Stimulated activated naive B cell treated with anti-CD40 and anti-IgM and Interleukin-4, amounts not matched to agents 10 μg/mL and 1 μg/mL and 100 μg/mL, for 72 hours (primary cell): Measurements from ENCODE around the gene HNRNPU.
"Not testable (repeated sequence)": the region's sequence is repeated elsewhere in the genome, so short reads cannot be mapped to it uniquely, and the experiment has no call there.

ENCODE experiments used
- ATAC-seq, 2 donors: fragments of 150-1000 bp; cut with Tn5 transposase; replicated peaks; 2 replicates each; pipeline ENCODE4 v1.10.0; 2021; ENCODE audit warnings: moderate library complexity in 1 of 2
- DNase-seq: peaks from one replicate; pipeline ENCODE4 v3.0.0; 2021
- H3K27ac Mint-ChIP-seq: one replicate; pipeline ENCODE4 v1.8.0; 2022; ENCODE audit warnings: mild to moderate bottlenecking, mixed read lengths
- H3K27me3 Mint-ChIP-seq, 2 donors: one replicate each; pipeline ENCODE4 v1.8.0; 2022; ENCODE audit warnings: mixed read lengths in 2 of 2
- H3K36me3 Mint-ChIP-seq, 2 donors: one replicate each; pipeline ENCODE4 v1.8.0; 2022; ENCODE audit warnings: mixed read lengths in 2 of 2, mild to moderate bottlenecking in 1 of 2
- H3K4me1 Mint-ChIP-seq, 2 donors: one replicate each; pipeline ENCODE4 v1.8.0; 2022; ENCODE audit warnings: mixed read lengths in 2 of 2, mild to moderate bottlenecking in 1 of 2
- H3K4me3 Mint-ChIP-seq, 2 donors: one replicate each; pipeline ENCODE4 v1.8.0; 2022; ENCODE audit warnings: mild to moderate bottlenecking in 2 of 2, mixed read lengths in 2 of 2, moderate library complexity in 1 of 2
- H3K9me3 Mint-ChIP-seq, 2 donors: one replicate each; pipeline ENCODE4 v1.8.0; 2022; ENCODE audit warnings: mixed read lengths in 2 of 2, mild to moderate bottlenecking in 1 of 2

Gene HNRNPU

DNA sequence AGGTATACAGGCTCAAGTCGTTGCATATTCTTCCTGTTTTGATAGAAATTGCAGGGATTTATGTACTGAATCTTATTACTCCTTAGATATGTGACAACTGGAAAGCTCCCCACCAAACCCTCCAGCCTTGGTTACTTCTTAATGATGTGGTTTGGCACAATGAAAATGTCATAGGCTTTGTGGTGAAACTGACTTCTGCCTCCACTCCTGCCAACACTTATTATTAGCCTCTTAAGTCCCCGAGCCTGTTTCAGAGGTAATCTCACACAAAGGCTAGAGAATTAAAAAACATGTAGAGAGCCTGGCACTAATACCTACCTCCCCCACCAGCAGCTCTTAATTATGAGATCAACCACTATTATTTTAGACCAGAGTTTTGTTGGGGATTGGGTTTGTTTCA, 24.7 kb downstream of the HNRNPU start:
- Mint-ChIP-seq H3K27ac (peak overlapping the region; percentile 62), H3K36me3 (peaks cover 30 to 46% of the 10 kb centered on the region in 2 donors), H3K4me3 (peak overlapping the region in 1 of 2 donors; percentile 11), H3K4me1 (peaks cover 30 to 56% of the 10 kb centered on the region in 2 donors), H3K9me3 (peaks cover 3 to 8% of the 10 kb centered on the region in 2 donors), H3K27me3 (no peaks in the 10 kb centered on the region)
- no peak for DNase-seq
- no peak for ATAC-seq

DNA sequence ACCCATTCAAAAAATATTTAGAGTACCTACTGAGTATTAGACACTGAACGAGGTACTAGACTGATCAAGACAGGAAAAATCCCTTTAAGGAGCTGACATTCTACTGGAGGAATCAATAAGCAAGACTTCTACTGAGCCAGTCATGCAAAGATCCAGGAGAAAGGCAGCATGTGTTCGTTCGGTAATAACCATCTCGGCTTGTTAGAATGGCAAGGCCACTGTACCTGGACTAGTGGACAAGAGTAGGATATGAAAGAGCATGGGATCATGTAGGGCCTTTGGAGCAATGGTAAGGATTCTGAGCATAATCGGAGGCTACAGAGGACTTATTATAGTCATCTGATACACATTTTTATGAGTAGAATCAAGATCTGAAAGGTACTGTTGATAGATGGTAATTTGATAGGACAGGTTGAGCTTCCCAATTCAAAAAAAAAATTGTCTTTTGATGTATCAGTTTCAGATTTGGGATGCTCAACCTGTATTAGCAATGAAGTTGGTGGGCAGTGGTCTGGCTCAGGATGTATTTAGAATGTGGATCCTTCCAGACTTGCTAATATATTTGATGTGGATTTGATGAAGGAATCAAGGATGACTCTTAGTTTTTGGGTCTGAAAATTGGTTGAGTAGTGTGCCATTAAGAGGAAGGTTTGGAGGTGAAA, 26.6 kb downstream of the HNRNPU start:
- H3K4me3 Mint-ChIP-seq: peak overlapping the region; percentile 6 to 39
- H3K9me3 Mint-ChIP-seq: peaks cover 3 to 8% of the 10 kb centered on the region in 2 donors
- H3K36me3 Mint-ChIP-seq: peaks cover 30 to 45% of the 10 kb centered on the region in 2 donors
- H3K4me1 Mint-ChIP-seq: peaks cover 34 to 64% of the 10 kb centered on the region in 2 donors
- H3K27ac Mint-ChIP-seq: peak overlapping the region; percentile 27
- DNase-seq (no peak), ATAC-seq (no peak)
- no peaks in the 10 kb centered on the region for H3K27me3 Mint-ChIP-seq

DNA sequence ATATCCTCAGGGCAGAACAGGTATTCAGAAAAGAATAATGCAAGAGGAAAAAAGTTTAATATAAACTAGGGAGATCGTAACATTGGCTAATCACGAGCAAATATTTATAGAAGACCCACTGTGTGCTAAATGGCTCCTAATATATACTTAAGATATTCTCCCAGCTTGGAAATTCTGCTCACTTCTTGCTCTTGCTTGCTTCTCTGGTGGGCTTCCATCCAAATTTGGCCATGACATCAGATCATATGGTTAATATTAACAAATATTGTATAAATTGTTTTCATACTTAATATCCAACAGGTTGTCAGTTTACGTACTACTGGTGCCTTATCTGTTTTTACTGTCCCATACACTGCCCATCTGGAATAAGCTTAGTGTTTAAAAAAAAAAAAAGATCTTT, 27.8 kb downstream of the HNRNPU start:
- H3K4me3 Mint-ChIP-seq: peak overlapping the region; percentile 85 to 94
- H3K9me3 Mint-ChIP-seq: peaks cover 3 to 8% of the 10 kb centered on the region in 2 donors
- H3K4me1 Mint-ChIP-seq: peaks cover 33 to 64% of the 10 kb centered on the region in 2 donors
- H3K27me3 Mint-ChIP-seq: no peaks in the 10 kb centered on the region
- ATAC-seq: no peak
- DNase-seq: no peak
- peaks cover 30 to 42% of the 10 kb centered on the region in 2 donors for H3K36me3 Mint-ChIP-seq
- peak overlapping the region; percentile 100 for H3K27ac Mint-ChIP-seq

DNA sequence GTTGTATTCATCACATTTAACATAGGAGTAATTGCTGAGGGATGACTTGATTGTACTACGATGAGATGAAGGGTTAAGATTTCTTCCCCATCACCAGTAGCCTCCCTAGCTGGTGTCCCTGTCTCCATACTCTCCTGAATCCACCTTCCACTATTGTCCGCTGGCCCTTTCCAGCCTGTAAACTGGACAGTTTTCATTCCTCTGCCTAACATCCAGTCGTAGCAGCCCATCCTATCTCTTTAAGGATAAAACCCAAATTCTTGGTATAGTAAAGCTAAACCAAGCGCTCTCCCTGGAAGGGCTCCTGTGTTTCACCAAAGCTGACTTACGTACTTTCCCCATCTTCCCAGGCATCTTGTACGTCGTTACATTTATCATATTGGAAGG, 28.2 kb downstream of the HNRNPU start:
- H3K4me1 Mint-ChIP-seq: peaks cover 36 to 63% of the 10 kb centered on the region in 2 donors
- no peak for ATAC-seq
- H3K27ac Mint-ChIP-seq: peak overlapping the region; percentile 100
- DNase-seq: no peak
- H3K27me3 Mint-ChIP-seq: no peaks in the 10 kb centered on the region
- peaks cover 30 to 37% of the 10 kb centered on the region in 2 donors for H3K36me3 Mint-ChIP-seq
- H3K9me3 Mint-ChIP-seq: peaks cover 3 to 8% of the 10 kb centered on the region in 2 donors
- peak overlapping the region; percentile 85 to 94 for H3K4me3 Mint-ChIP-seq

DNA sequence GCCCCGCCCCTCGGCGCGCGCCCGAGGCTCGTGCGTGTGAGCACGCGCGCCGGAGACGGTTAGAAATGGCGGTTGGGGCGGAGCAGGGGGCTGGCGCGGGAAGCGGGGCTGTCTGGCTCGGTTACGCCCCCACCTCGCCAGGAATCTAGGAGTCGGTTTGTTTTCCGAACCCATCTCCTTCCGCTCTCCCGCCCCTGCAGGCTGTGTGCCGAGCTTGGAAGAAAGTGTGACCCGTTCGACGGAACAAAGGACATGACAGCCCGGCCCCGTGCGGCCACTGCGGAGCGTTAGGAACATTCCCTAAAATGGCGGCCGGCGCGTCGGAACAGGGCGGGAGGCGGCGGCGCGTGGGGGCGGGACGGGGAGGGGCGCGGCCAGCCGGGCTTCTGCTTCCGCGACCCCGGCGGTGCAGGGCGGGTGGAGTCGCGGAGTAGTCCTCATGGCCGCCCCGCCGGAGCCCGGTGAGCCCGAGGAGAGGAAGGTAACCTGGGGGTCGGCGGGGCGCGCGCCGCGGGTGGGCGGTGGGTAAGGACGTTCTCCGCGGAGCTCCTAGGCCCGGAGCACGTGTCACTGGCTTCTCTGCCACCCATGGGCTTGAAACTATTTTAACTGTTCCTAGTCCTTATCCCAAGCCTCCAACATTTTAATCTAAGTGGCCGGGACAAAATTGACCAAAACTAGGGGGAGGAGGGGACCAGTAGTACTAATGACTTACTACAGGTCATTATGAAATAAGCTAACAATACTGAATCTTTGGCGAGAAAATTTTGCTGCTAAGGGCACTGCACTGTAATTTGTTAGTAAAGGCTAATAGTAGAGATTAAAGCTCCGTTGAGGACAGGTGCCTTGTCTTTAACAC, 28.8 kb downstream of the HNRNPU start, which contains the start of gene COX20:
TSS of gene COX20 (plus strand) at position 383 of the 859 bp plus-strand sequence. CDS start at position 440, 57 bp downstream.
- no peaks in the 10 kb centered on the region for H3K27me3 Mint-ChIP-seq
- no peak for DNase-seq
- H3K4me1 Mint-ChIP-seq: peaks cover 34 to 57% of the 10 kb centered on the region in 2 donors
- peak; percentile 64 to 72 for ATAC-seq
- H3K4me3 Mint-ChIP-seq: peak within 1 kb of the TSS; percentile 85 to 94
- H3K36me3 Mint-ChIP-seq: peaks cover 23 to 31% of the 10 kb centered on the region in 2 donors
- peak within 1 kb of the TSS; percentile 100 for H3K27ac Mint-ChIP-seq
- peaks cover 3 to 8% of the 10 kb centered on the region in 2 donors for H3K9me3 Mint-ChIP-seq

DNA sequence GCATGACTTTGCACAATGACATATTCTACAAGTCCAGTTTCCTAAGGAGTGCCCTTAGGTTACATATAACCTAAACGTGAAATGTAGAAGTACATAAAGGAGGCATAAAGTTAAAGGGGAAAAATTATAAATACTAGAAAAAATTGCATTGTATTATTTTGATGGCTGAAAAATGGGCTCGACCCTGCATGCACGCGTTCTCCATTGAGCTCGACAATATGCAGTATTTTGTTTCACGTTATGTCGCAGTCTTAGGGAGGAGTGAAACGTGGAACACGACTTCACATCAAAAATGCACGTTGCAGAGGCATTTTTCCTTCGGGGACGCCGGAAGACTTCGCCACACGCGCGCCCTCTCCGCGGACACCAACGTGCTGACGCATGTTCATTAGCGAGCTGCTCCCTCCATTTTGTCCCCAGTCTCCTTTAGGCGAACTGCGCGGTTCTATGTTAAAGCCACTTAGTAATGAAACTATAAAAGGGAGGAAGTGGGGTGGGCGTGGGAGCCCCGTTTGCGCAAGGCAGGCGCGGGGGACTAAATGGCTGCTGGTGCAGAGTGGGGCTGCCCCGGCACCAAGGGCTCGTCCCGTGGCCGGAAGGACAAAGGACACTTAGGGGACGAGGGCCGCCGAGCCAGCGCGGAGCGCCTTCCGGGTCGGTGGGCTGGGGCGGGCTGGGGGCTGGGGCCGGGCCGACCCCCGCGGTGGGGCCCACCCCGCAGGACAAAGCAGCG, 29.6 kb downstream of the HNRNPU start:
- Mint-ChIP-seq H3K36me3 (peaks cover 21 to 28% of the 10 kb centered on the region in 2 donors), H3K9me3 (peaks cover 3 to 8% of the 10 kb centered on the region in 2 donors), H3K27me3 (no peaks in the 10 kb centered on the region), H3K4me1 (peaks cover 31 to 55% of the 10 kb centered on the region in 2 donors), H3K4me3 (peak overlapping the region; percentile 85 to 94), H3K27ac (peak overlapping the region; percentile 100)
- DNase-seq: peak; percentile 95
- ATAC-seq: peak; percentile 80 to 83

DNA sequence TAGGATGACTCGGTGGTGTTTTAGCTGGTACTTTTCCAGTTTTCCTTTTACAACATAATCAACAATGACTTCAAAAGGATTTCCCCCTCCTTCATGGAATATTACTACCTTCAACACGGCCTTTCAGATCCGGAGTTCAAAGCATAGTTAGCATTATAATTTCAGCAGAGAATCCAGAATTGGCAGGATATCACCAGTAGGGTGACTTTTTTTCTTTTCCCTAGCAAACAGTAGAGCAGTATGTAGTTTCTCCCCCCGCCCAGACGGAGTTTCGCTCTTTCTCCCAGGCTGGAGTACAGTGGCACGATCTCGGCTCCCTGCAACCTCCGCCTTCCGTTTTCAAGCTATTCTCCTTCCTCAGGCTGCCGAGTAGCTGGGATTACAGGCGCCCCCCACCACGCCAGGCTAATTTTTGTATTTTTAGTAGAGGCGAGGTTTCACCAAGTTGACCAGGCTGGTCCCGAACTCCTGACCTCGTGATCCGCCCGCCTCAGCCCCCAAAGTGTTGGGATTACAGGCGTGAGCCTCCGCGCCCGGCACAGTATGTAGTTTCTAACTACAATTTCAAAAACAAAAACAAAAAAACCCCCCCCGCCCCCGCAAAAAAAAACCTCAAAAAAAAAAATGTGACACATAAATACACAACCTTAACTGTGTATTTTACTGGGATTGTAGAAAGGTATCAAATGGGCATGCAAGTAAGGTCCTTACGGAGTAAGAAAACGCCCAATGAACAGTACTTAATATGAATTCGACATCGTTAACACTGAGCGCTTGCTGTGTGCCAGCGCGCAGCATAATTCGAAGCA, 30.4 kb downstream of the HNRNPU start:
- Mint-ChIP-seq H3K4me3 (peak overlapping the region; percentile 85 to 94), H3K4me1 (peaks cover 27 to 48% of the 10 kb centered on the region in 2 donors), H3K9me3 (peaks cover 3 to 8% of the 10 kb centered on the region in 2 donors), H3K27me3 (no peaks in the 10 kb centered on the region), H3K36me3 (peaks cover 18 to 29% of the 10 kb centered on the region in 2 donors), H3K27ac (peak overlapping the region; percentile 100)
- ATAC-seq (peak; percentile 15 to 19), DNase-seq (peak; percentile 49)

DNA sequence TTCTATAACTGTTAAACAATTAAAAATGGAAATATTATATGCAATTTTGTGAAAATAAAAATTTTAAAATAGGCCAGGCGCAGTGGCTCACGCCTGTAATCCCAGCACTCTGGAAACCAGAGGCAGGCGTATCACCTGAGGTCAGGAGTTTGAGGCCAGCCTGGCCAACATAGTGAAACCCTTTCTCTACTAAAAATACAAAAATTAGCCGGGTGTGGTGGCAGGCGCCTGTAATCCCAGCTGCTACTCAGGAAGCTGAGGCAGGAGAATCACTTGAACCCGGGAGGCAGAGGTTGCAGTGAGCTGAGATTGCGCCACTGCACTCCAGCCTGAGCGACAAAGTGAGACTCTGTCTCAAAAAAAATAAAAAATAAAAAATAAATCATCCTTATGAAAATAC, 31.1 kb downstream of the HNRNPU start:
- DNase-seq, H3K27me3 Mint-ChIP-seq, ATAC-seq, H3K9me3 Mint-ChIP-seq: not testable (repeated sequence)
- H3K36me3 Mint-ChIP-seq: peaks cover 12 to 22% of the 10 kb centered on the region in 2 donors
- peaks cover 21 to 41% of the 10 kb centered on the region in 2 donors for H3K4me1 Mint-ChIP-seq
- H3K27ac Mint-ChIP-seq: peak overlapping the region; percentile 5
- peak overlapping the region in 1 of 2 donors; percentile 94 for H3K4me3 Mint-ChIP-seq

DNA sequence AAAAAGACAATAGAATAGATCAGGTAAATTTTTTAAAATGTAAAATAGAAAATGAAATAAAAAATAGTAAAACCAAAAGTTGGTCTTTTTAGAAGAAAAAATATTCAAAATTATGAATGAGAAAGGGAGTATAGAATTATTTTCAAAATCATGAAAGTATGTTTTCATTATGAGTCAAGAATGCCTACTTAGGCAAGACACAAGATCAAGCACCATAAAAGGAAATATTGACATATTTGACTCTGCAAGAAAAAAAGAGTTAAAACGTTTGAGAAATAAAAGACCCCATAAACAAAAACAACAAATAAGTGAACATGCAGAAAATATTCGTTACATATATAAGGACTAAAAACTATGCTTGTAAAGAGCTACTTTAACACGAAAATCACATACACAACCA, 33.7 kb downstream of the HNRNPU start:
- no peak for ATAC-seq
- H3K36me3 Mint-ChIP-seq: peaks cover 4 to 18% of the 10 kb centered on the region in 2 donors
- H3K9me3 Mint-ChIP-seq: no peaks in the 10 kb centered on the region
- no peak overlapping the region for H3K4me3 Mint-ChIP-seq
- H3K4me1 Mint-ChIP-seq: peaks cover 12 to 21% of the 10 kb centered on the region in 2 donors
- H3K27ac Mint-ChIP-seq: no peak overlapping the region
- DNase-seq: no peak
- no peaks in the 10 kb centered on the region for H3K27me3 Mint-ChIP-seq

DNA sequence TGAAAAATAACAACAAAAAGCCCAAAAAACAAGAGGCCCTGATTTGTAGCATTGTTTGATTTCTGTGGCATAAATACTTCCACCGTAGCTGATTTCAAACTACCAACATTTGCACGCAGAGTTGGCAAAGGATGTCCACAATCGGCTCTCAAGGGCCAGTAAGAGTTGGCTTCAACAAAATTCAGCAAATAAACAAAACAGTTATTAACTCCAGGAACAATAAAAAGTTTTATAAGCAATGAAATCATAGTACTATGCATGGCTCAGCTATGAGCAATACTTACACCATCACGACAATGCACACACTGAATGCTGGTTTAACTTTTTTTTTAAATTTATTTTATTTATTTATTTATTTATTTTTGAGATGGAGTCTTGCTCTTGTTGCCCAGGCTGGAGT, 37.6 kb downstream of the HNRNPU start:
- H3K4me1 Mint-ChIP-seq: peaks cover 6 to 11% of the 10 kb centered on the region in 2 donors
- H3K9me3 Mint-ChIP-seq: no peaks in the 10 kb centered on the region
- DNase-seq (no peak), ATAC-seq (no peak)
- no peak overlapping the region for H3K4me3 Mint-ChIP-seq
- H3K27me3 Mint-ChIP-seq: no peaks in the 10 kb centered on the region
- H3K27ac Mint-ChIP-seq: no peak overlapping the region
- peaks cover 4 to 17% of the 10 kb centered on the region in 2 donors for H3K36me3 Mint-ChIP-seq

DNA sequence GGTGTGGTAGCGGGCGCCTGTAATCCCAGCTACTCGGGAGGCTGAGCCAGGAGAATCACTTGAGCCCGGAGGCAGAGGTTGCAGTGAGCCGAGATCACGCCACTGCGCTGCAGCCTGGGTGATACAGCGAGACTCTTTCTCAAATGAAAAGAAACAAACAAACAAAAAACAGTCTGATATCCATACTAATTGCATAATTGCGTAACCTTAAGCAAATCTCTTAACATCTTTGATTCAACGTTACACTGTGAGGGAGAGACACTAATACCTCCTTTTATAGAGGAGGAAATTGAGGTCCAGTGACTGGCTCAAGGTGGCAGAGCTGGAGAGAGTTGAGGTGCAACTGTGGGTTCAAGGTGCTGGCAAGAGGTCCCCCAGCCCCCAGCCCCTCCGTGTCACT, 41.5 kb downstream of the HNRNPU start:
- no peaks in the 10 kb centered on the region for H3K4me1 Mint-ChIP-seq
- DNase-seq (no peak), ATAC-seq (no peak)
- no peaks in the 10 kb centered on the region for H3K9me3 Mint-ChIP-seq
- H3K36me3 Mint-ChIP-seq: peaks cover 0 to 8% of the 10 kb centered on the region in 2 donors
- no peak overlapping the region for H3K4me3 Mint-ChIP-seq
- no peak overlapping the region for H3K27ac Mint-ChIP-seq
- no peaks in the 10 kb centered on the region for H3K27me3 Mint-ChIP-seq

DNA sequence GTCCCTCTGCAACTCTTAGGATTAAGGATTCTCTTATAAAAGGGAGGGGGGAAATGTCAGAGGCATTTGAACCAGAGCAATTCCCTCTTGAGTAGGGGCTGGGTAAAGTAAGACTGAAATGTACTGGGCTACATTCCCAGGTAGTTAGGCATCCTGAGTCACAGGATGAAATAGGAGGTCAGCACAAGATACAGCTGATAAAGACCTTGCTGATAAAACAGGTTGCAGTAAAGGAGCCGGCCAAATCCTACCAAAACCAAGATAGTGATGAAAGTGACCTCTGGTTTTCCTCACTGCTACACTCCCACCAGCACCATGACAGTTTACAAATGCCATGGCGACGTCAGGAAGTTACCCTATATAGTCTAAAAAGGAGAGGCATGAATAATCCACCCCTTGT, 43.2 kb downstream of the HNRNPU start:
- ATAC-seq (no peak), DNase-seq (no peak)
- no peak overlapping the region for H3K27ac Mint-ChIP-seq
- peaks cover 0 to 10% of the 10 kb centered on the region in 2 donors for H3K36me3 Mint-ChIP-seq
- peaks cover 6 to 13% of the 10 kb centered on the region in 2 donors for H3K4me1 Mint-ChIP-seq
- H3K9me3 Mint-ChIP-seq: no peaks in the 10 kb centered on the region
- no peak overlapping the region for H3K4me3 Mint-ChIP-seq
- H3K27me3 Mint-ChIP-seq: no peaks in the 10 kb centered on the region

DNA sequence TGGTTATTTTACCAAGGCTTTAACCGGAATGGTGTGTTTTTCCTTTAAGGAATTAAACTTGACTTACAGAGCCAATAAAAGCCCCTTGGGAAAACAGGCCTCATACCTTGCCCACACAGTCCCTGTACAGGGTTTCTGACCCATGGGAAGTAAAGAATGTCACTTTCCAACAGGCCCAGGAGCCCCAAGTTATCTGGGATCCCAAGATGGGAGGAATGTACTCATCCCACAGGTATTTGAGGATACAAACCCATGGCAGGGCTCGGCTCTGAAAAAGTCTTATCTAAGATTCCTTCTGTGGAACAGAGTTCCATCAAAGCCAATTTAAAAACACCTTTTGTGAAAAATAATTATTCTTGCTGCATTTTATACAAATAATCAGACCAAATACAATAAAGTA, 44.2 kb downstream of the HNRNPU start:
- Mint-ChIP-seq H3K4me1 (peaks cover 13 to 22% of the 10 kb centered on the region in 2 donors), H3K4me3 (no peak overlapping the region), H3K36me3 (peaks cover 0 to 6% of the 10 kb centered on the region in 2 donors), H3K9me3 (no peaks in the 10 kb centered on the region), H3K27ac (no peak overlapping the region), H3K27me3 (no peaks in the 10 kb centered on the region)
- ATAC-seq (no peak), DNase-seq (no peak)
